Endothelial cell of umbilical vein (primary cell): ENCODE measurements around the gene ELF4. TPM values are rescaled to one million over a fixed set of nuclear protein-coding genes. Genes with fewer than 3 reads are reported as not detected.
"Not testable (repeated sequence)": the region's sequence is repeated elsewhere in the genome, so short reads cannot be mapped to it uniquely, and the experiment has no call there.

Source experiments
- BruUV-seq: library from RNA; stranded (reverse); fragments of 400-500 nt; replicated peaks from 2 replicates; lab custom pipeline; 2021; lab: Mats Ljungman, UMichigan
- CTCF ChIA-PET: fragments of 300-600, 350-600 bp; sonication (Branson Sonifier 250); formaldehyde crosslinking; loops from one replicate; lab custom pipeline; 2021; ENCODE audit warnings: antibody characterized with exemption, inconsistent platforms; lab: Charles Lee
- POLR2A ChIA-PET: fragments of 300-600, 350-600 bp; sonication (Branson Sonifier 250); formaldehyde crosslinking; loops from one replicate; lab custom pipeline; 2021; ENCODE audit warnings: antibody characterized with exemption, inconsistent platforms; lab: Charles Lee
- DNase-seq: peaks from one replicate; pipeline ENCODE4 v3.0.0-alpha.2; 2011; ENCODE audit warnings: low read depth, low spot score
- FAIRE-seq: peaks from 2 replicates; lab custom pipeline; 2011; peaks lifted over from hg19 to GRCh38; lab: Jason Lieb, UNC
- H2AFZ ChIP-seq: 2 replicates; pipeline ENCODE4 v1.6.0; 2012; ENCODE audit warnings: low read depth, low read length, control low read depth, inconsistent platforms
- H3K27ac ChIP-seq: 2 replicates; pipeline ENCODE4 v1.5.1; 2011; ENCODE audit warnings: low read depth, mild to moderate bottlenecking, control low read depth, low read length, moderate library complexity; ENCODE audit not compliant: insufficient read depth
- H3K27me3 ChIP-seq, 2 experiments: 2 replicates each; pipeline versions ENCODE4 v1.6.0 to v1.6.1; 2011; ENCODE audit warnings: low read length in 2 of 2, mixed read lengths in 1 of 2; ENCODE audit not compliant: control insufficient read depth in 2 of 2, insufficient read depth in 2 of 2
- H3K36me3 ChIP-seq, 2 experiments: 2 replicates in 1 of 2; 3 replicates in 1 of 2; pipeline ENCODE4 v1.5.1; 2011; ENCODE audit warnings: low read length in 2 of 2, mild to moderate bottlenecking in 1 of 2, moderate library complexity in 1 of 2; ENCODE audit not compliant: control insufficient read depth in 2 of 2, insufficient read depth in 2 of 2; ENCODE audit errors: extremely low read depth in 1 of 2
- H3K4me1 ChIP-seq: 3 replicates; pipeline ENCODE4 v1.5.1; 2011; ENCODE audit warnings: mild to moderate bottlenecking, low read length; ENCODE audit not compliant: control insufficient read depth, insufficient read depth; ENCODE audit errors: extremely low read depth
- H3K4me2 ChIP-seq: 2 replicates; pipeline ENCODE4 v1.6.1; 2011; ENCODE audit warnings: low read length, control low read depth, mixed read lengths; ENCODE audit not compliant: insufficient read depth
- H3K4me3 ChIP-seq, 3 experiments: fragments of 200-600 bp in 1 of 3; sonication (generic), shearing (Covaris generic) in 1 of 3; replicated peaks in 1 of 3; 2 replicates each; pipeline ENCODE4 v1.5.1; 2011 to 2016; ENCODE audit warnings: control low read depth in 3 of 3, low read length in 3 of 3, mild to moderate bottlenecking in 2 of 3, inconsistent platforms in 1 of 3, low read depth in 1 of 3, moderate library complexity in 1 of 3; ENCODE audit not compliant: insufficient read depth in 1 of 3
- H3K79me2 ChIP-seq: 2 replicates; pipeline ENCODE4 v1.6.0; 2012; ENCODE audit warnings: low read length, inconsistent platforms; ENCODE audit not compliant: control insufficient read depth, insufficient read depth
- H3K9ac ChIP-seq: replicated peaks from 2 replicates; pipeline ENCODE3; 2011; ENCODE audit warnings: low read length, control low read depth; ENCODE audit not compliant: insufficient read depth; ENCODE audit errors: extremely low read depth
- H3K9me1 ChIP-seq: replicated peaks from 3 replicates; pipeline ENCODE4 v1.6.0; 2011; ENCODE audit warnings: mild to moderate bottlenecking, low read length; ENCODE audit not compliant: control insufficient read depth, insufficient read depth; ENCODE audit errors: extremely low read depth
- H3K9me3 ChIP-seq: replicated peaks from 2 replicates; pipeline ENCODE4 v1.5.1; 2012; ENCODE audit warnings: low read length, inconsistent platforms; ENCODE audit not compliant: control insufficient read depth, insufficient read depth
- H4K20me1 ChIP-seq: replicated peaks from 2 replicates; pipeline ENCODE3; 2011; ENCODE audit warnings: mild to moderate bottlenecking, low read length; ENCODE audit not compliant: control insufficient read depth, insufficient read depth; ENCODE audit errors: extremely low read depth
- EZH2 ChIP-seq: IDR thresholded peaks from 2 replicates; pipeline ENCODE4 v1.6.1; 2012; ENCODE audit warnings: borderline replicate concordance, low read depth, mild to moderate bottlenecking, moderate library complexity, low read length, inconsistent platforms; ENCODE audit not compliant: severe bottlenecking
- FOS ChIP-seq: IDR thresholded peaks from 2 replicates; pipeline ENCODE4 v1.6.1; 2011; ENCODE audit warnings: mild to moderate bottlenecking, low read length, moderate library complexity, borderline replicate concordance; ENCODE audit not compliant: insufficient read depth
- GATA2 ChIP-seq: IDR thresholded peaks from 2 replicates; pipeline ENCODE4 v1.7.0; 2011; ENCODE audit warnings: low read depth, mild to moderate bottlenecking, moderate library complexity, mixed read lengths, low read length; ENCODE audit not compliant: insufficient read length, insufficient read depth
- JUN ChIP-seq: IDR thresholded peaks from 2 replicates; pipeline ENCODE4 v1.6.1; 2011; ENCODE audit warnings: borderline replicate concordance, low read depth; ENCODE audit not compliant: insufficient read length, insufficient read depth
- MAX ChIP-seq: IDR thresholded peaks from 2 replicates; pipeline ENCODE4 v1.6.1; 2011; ENCODE audit not compliant: insufficient read depth, insufficient read length
- MYC ChIP-seq: IDR thresholded peaks from one replicate; pipeline ENCODE4 v1.6.1; 2011; ENCODE audit warnings: mild to moderate bottlenecking, low read depth, low read length
- POLR2A ChIP-seq: IDR thresholded peaks from 2 replicates; pipeline ENCODE4 v1.6.1; 2012; ENCODE audit warnings: low read depth, mild to moderate bottlenecking, control low read depth, low read length
- POLR2AphosphoS5 ChIP-seq: IDR thresholded peaks from 2 replicates; pipeline ENCODE4 v1.6.1; 2012; ENCODE audit warnings: low read depth, mild to moderate bottlenecking, control low read depth, low read length, moderate library complexity; ENCODE audit not compliant: insufficient read depth
- dilution Hi-C: fragments of 300-500 bp; cut with MboI; formaldehyde crosslinking; loops from one replicate; pipeline ENCODE4 v1.15.0; 2019; ENCODE audit warnings: low sequenced_read_pairs; ENCODE audit not compliant: extremely low pct_ligation_motif_present
- intact Hi-C: fragments of 100-400 bp; cut with micrococcal nuclease; formaldehyde crosslinking; loops from one replicate; pipeline ENCODE4 v1.10.0; 2022
- polyA plus RNA-seq, 4 experiments: library from polyadenylated mRNA; depleted of rRNA in 3 of 4; stranded (reverse) in 3 of 4; unstranded in 1 of 4; fragments of >200 nt; gene quantifications; 2 replicates each; pipeline versions ENCODE4 v1.2.1 to v1.2.3, GENCODE V29; 2011 to 2012; ENCODE audit warnings: missing spikeins in 1 of 4
- total RNA-seq: library from RNA; stranded (reverse); gene quantifications from 2 replicates; pipeline ENCODE4 v1.2.3, GENCODE V29; 2021
- TF ChIP-seq, protein P1 (sequence below), 2 donors: IDR thresholded peaks; 1 replicate in 1 of 2; 2 replicates in 1 of 2; pipeline ENCODE4 v1.5.1; 2011; ENCODE audit warnings: low read length in 2 of 2, mild to moderate bottlenecking in 2 of 2, moderate library complexity in 2 of 2, control low read depth in 1 of 2, inconsistent platforms in 1 of 2, low read depth in 1 of 2; ENCODE audit not compliant: insufficient read depth in 1 of 2; ENCODE audit errors: extremely low read depth in 1 of 2

The ELF4 gene
- total and polyA plus RNA-seq, 2 donors (not counting 3 experiments of a cell fraction or from before 2014, with no cell fraction given) = 31.9 to 33.4 TPM

DNA sequence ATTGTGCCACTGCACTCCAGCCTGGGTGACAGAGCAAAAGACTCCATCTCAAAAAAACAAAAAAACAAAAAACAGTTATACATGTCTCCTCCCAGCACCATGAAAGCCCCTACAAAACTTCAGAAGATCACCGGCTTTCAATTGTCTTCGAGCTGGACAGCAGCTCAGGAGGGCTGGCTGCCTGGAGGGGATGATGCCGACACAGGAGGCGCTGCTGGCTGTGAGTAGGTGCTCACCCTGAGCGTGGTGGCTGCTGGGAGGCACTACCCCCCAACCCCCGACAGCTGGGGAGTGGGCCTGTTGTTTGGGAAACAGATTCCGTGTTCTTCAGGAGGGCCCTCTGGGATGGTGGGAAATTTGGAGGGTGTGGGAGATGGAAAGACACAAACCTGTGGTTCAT lies 6.9 kb upstream of the ELF4 start:
- Histone ChIP-seq H3K79me2 (no peaks in the 10 kb centered on the region), H3K9me1 (no peaks in the 10 kb centered on the region), H2AFZ (no peak overlapping the region), H3K9ac (no peak overlapping the region), H3K27me3 (no peaks in the 10 kb centered on the region), H3K4me2 (no peak overlapping the region), H3K36me3 (no peaks in the 10 kb centered on the region), H3K4me3 (no peak overlapping the region), H3K4me1 (peaks cover 41% of the 10 kb centered on the region), H3K27ac (no peak overlapping the region), H3K9me3 (no peaks in the 10 kb centered on the region), H4K20me1 (no peaks in the 10 kb centered on the region)
- TF ChIP-seq EZH2 (no peak), FOS (no peak), MAX (no peak), GATA2 (no peak), POLR2AphosphoS5 (no peak), JUN (no peak), POLR2A (no peak), MYC (no peak)
- TF ChIP-seq, protein P1, sequence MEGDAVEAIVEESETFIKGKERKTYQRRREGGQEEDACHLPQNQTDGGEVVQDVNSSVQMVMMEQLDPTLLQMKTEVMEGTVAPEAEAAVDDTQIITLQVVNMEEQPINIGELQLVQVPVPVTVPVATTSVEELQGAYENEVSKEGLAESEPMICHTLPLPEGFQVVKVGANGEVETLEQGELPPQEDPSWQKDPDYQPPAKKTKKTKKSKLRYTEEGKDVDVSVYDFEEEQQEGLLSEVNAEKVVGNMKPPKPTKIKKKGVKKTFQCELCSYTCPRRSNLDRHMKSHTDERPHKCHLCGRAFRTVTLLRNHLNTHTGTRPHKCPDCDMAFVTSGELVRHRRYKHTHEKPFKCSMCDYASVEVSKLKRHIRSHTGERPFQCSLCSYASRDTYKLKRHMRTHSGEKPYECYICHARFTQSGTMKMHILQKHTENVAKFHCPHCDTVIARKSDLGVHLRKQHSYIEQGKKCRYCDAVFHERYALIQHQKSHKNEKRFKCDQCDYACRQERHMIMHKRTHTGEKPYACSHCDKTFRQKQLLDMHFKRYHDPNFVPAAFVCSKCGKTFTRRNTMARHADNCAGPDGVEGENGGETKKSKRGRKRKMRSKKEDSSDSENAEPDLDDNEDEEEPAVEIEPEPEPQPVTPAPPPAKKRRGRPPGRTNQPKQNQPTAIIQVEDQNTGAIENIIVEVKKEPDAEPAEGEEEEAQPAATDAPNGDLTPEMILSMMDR (IDR thresholded peaks at IDR 0.05; ENCODE audit: extremely low read depth in 1 of 2, insufficient read depth in 1 of 2, low read depth in 1 of 2, low read length in 2 of 2) = no peak
- no TSS peak for BruUV-seq
- DNase-seq = no peak
- dilution Hi-C loops (no loop called here), intact Hi-C loops (no loop called here)
- no peak for FAIRE-seq
- CTCF ChIA-PET = interaction anchor here (1.3 to 5.7 kb wide), 2 partner anchors 32 to 37 kb away, joined by 3 to 24 read pairs; no protein-coding TSS in a partner anchor
- POLR2A ChIA-PET = no interaction called here

- peaks cover 38% of the 10 kb centered on the region for H3K4me1 ChIP-seq
- H3K9me3 ChIP-seq, DNase-seq, BruUV-seq, H4K20me1 ChIP-seq, H3K9ac ChIP-seq, H3K9me1 ChIP-seq, H3K4me2 ChIP-seq, H3K27ac ChIP-seq, H2AFZ ChIP-seq, H3K36me3 ChIP-seq, H3K27me3 ChIP-seq, H3K79me2 ChIP-seq, dilution Hi-C loops, H3K4me3 ChIP-seq, CTCF ChIA-PET, intact Hi-C loops: not testable (repeated sequence)
- POLR2A ChIA-PET = interaction anchor here (0.7 kb wide), 1 partner anchor 414 kb away, joined by 3 read pairs; no protein-coding TSS in a partner anchor
- peak; percentile 72 for FAIRE-seq
These were observed 5.0 kb upstream of the ELF4 start for GRCh38 chrX:130115119-130115885.
